Caco-2 (cell line): ENCODE data around the gene IDH2. TPM values are rescaled to one million over a fixed set of nuclear protein-coding genes. Genes with fewer than 3 reads are reported as not detected.

Source experiments
- BruUV-seq: library from RNA; stranded (reverse); fragments of 400-500 nt; replicated peaks from 2 replicates; lab custom pipeline; 2021; lab: Mats Ljungman, UMichigan
- CTCF ChIA-PET: fragments of 300-600 bp; sonication (Branson Sonifier 250); formaldehyde crosslinking; loops from one replicate; lab custom pipeline; 2022; ENCODE audit warnings: antibody characterized with exemption; lab: Charles Lee
- POLR2A ChIA-PET: fragments of 300-600 bp; sonication (Branson Sonifier 250); formaldehyde crosslinking; loops from one replicate; lab custom pipeline; 2022; ENCODE audit warnings: antibody characterized with exemption; lab: Charles Lee
- DNase-seq, 2 experiments: peaks; one replicate each; pipeline versions ENCODE4 v3.0.0 to v3.0.0-alpha.2; 2020 to 2022
- H3K27me3 ChIP-seq: replicated peaks from 2 replicates; pipeline ENCODE4 v1.6.0; 2011; ENCODE audit warnings: low read length; ENCODE audit not compliant: control insufficient read depth, insufficient read depth
- H3K36me3 ChIP-seq: 2 replicates; pipeline ENCODE4 v1.5.1; 2011; ENCODE audit warnings: low read length; ENCODE audit not compliant: control insufficient read depth, insufficient read depth
- H3K4me1 ChIP-seq: fragments of 250-450 bp; sonication (Bioruptor Pico); 2 replicates; pipeline ENCODE4 v1.5.1; 2020; ENCODE audit warnings: mild to moderate bottlenecking
- H3K4me3 ChIP-seq: 2 replicates; pipeline ENCODE4 v1.5.1; 2011; ENCODE audit warnings: low read depth, mild to moderate bottlenecking, control low read depth, low read length
- H3K9me3 ChIP-seq: fragments of 250-450 bp; sonication (Bioruptor Pico); 2 replicates; pipeline ENCODE4 v1.5.1; 2020; ENCODE audit warnings: mild to moderate bottlenecking, moderate library complexity
- H3K27ac Mint-ChIP-seq: one replicate; pipeline ENCODE4 v1.8.0; 2022; ENCODE audit warnings: mixed read lengths; ENCODE audit not compliant: unreplicated experiment
- H3K27me3 Mint-ChIP-seq: one replicate; pipeline ENCODE4 v1.8.0; 2022; ENCODE audit warnings: mixed read lengths; ENCODE audit not compliant: insufficient read depth, unreplicated experiment
- H3K36me3 Mint-ChIP-seq: one replicate; pipeline ENCODE4 v1.8.0; 2022; ENCODE audit warnings: mild to moderate bottlenecking, mixed read lengths; ENCODE audit not compliant: insufficient read depth, unreplicated experiment
- H3K4me1 Mint-ChIP-seq: one replicate; pipeline ENCODE4 v1.8.0; 2022; ENCODE audit warnings: low read depth, mixed read lengths; ENCODE audit not compliant: unreplicated experiment
- H3K4me3 Mint-ChIP-seq: one replicate; pipeline ENCODE4 v1.8.0; 2022; ENCODE audit warnings: mild to moderate bottlenecking, moderate library complexity, mixed read lengths; ENCODE audit not compliant: unreplicated experiment
- H3K9me3 Mint-ChIP-seq: one replicate; pipeline ENCODE4 v1.8.0; 2022; ENCODE audit warnings: mixed read lengths; ENCODE audit not compliant: unreplicated experiment
- intact Hi-C: fragments of 100-400 bp; cut with micrococcal nuclease; formaldehyde crosslinking; loops from one replicate; pipeline ENCODE4 v1.10.0; 2022; ENCODE audit not compliant: unreplicated experiment
- total RNA-seq: library from RNA; stranded (reverse); gene quantifications from 2 replicates; pipeline ENCODE4 v1.2.3, GENCODE V29; 2022
- TF ChIP-seq, protein P1 (sequence below), 2 experiments: fragments of 200-600 bp in 1 of 2; IDR thresholded peaks; 1 replicate in 1 of 2; 2 replicates in 1 of 2; pipeline versions ENCODE4 v1.5.1 to v1.8.0; 2011 to 2022; ENCODE audit warnings: antibody characterized with exemption in 1 of 2, control low read depth in 1 of 2, inconsistent platforms in 1 of 2, low read depth in 1 of 2, low read length in 1 of 2, mild to moderate bottlenecking in 1 of 2, moderate library complexity in 1 of 2; ENCODE audit not compliant: insufficient read depth in 1 of 2, severe bottlenecking in 1 of 2, unreplicated experiment in 1 of 2

Gene IDH2
- total RNA-seq, 1 experiment from 2014 or later, result 28.7 TPM

- Histone ChIP-seq H3K9me3 (no peaks in the 10 kb centered on the region), H3K27me3 (no peaks in the 10 kb centered on the region), H3K36me3 (no peaks in the 10 kb centered on the region), H3K4me1 (no peaks in the 10 kb centered on the region), H3K4me3 (no peak overlapping the region)
- Mint-ChIP-seq H3K9me3 (no peaks in the 10 kb centered on the region), H3K36me3 (no peaks in the 10 kb centered on the region), H3K4me1 (peaks cover 7% of the 10 kb centered on the region), H3K27ac (no peak overlapping the region), H3K27me3 (no peaks in the 10 kb centered on the region), H3K4me3 (no peak overlapping the region)
- ChIA-PET POLR2A (no interaction called here), CTCF (no interaction called here)
- DNase-seq, result no peak
- intact Hi-C loops, result no loop called here
- BruUV-seq, result no TSS peak
- TF ChIP-seq, protein P1, sequence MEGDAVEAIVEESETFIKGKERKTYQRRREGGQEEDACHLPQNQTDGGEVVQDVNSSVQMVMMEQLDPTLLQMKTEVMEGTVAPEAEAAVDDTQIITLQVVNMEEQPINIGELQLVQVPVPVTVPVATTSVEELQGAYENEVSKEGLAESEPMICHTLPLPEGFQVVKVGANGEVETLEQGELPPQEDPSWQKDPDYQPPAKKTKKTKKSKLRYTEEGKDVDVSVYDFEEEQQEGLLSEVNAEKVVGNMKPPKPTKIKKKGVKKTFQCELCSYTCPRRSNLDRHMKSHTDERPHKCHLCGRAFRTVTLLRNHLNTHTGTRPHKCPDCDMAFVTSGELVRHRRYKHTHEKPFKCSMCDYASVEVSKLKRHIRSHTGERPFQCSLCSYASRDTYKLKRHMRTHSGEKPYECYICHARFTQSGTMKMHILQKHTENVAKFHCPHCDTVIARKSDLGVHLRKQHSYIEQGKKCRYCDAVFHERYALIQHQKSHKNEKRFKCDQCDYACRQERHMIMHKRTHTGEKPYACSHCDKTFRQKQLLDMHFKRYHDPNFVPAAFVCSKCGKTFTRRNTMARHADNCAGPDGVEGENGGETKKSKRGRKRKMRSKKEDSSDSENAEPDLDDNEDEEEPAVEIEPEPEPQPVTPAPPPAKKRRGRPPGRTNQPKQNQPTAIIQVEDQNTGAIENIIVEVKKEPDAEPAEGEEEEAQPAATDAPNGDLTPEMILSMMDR (IDR thresholded peaks at IDR 0.05; ENCODE audit: insufficient read depth in 1 of 2, low read depth in 1 of 2, low read length in 1 of 2, severe bottlenecking in 1 of 2, unreplicated experiment in 1 of 2), result no peak
Measured at GRCh38 chr15:90055182-90055581, 47.1 kb downstream of the IDH2 start.

- BruUV-seq, result no TSS peak
- H3K4me1 Mint-ChIP-seq, result peaks cover 7% of the 10 kb centered on the region
- H3K27me3 Mint-ChIP-seq, result no peaks in the 10 kb centered on the region
- Histone ChIP-seq H3K4me3 (no peak overlapping the region), H3K9me3 (no peaks in the 10 kb centered on the region), H3K27me3 (no peaks in the 10 kb centered on the region), H3K4me1 (no peaks in the 10 kb centered on the region), H3K36me3 (no peaks in the 10 kb centered on the region; the same call in 1 of the 2 replicates)
- DNase-seq, result no peak
- ChIA-PET CTCF (no interaction called here), POLR2A (no interaction called here)
- H3K4me3 Mint-ChIP-seq, result no peak overlapping the region
- H3K27ac Mint-ChIP-seq, result no peak overlapping the region
- TF ChIP-seq, protein P1 (IDR thresholded peaks at IDR 0.05; ENCODE audit: insufficient read depth in 1 of 2, low read depth in 1 of 2, low read length in 1 of 2, severe bottlenecking in 1 of 2, unreplicated experiment in 1 of 2), result no peak
- intact Hi-C loops, result no loop called here
- H3K9me3 Mint-ChIP-seq, result no peaks in the 10 kb centered on the region
- H3K36me3 Mint-ChIP-seq, result no peaks in the 10 kb centered on the region
Measured at GRCh38 chr15:90054618-90055097, 47.6 kb downstream of the IDH2 start.

- POLR2A ChIA-PET, result no interaction called here
Measured at GRCh38 chr15:90053685-90054466, 48.4 kb downstream of the IDH2 start.

More at GRCh38 chr15:90053685-90054466, 48.4 kb downstream of the IDH2 start:
- no peaks in the 10 kb centered on the region; the same call in 1 of the 2 replicates for H3K36me3 ChIP-seq
- no peak overlapping the region for H3K4me3 ChIP-seq
- Mint-ChIP-seq H3K9me3 (no peaks in the 10 kb centered on the region), H3K36me3 (no peaks in the 10 kb centered on the region), H3K27me3 (no peaks in the 10 kb centered on the region), H3K4me3 (no peak overlapping the region), H3K27ac (no peak overlapping the region), H3K4me1 (peaks cover 7% of the 10 kb centered on the region)
- BruUV-seq, result no TSS peak
- no peak for DNase-seq
- TF ChIP-seq, protein P1 (IDR thresholded peaks at IDR 0.05; ENCODE audit: insufficient read depth in 1 of 2, low read depth in 1 of 2, low read length in 1 of 2, severe bottlenecking in 1 of 2, unreplicated experiment in 1 of 2), result no peak
- no peaks in the 10 kb centered on the region for H3K27me3 ChIP-seq
- CTCF ChIA-PET, result no interaction called here
- no peaks in the 10 kb centered on the region for H3K4me1 ChIP-seq
- intact Hi-C loops, result no loop called here
- H3K9me3 ChIP-seq, result no peaks in the 10 kb centered on the region
